HepG2 (cell line): ENCODE results near the gene CENPM. TPM values are rescaled to one million over a fixed set of nuclear protein-coding genes. Genes with fewer than 3 reads are reported as not detected.

Source experiments
- BCLAF1 ChIP-seq: fragments of 450-650 bp; IDR thresholded peaks from 2 replicates; pipeline ENCODE4 v1.6.1; 2017; ENCODE audit warnings: mild to moderate bottlenecking
- HNRNPH1 ChIP-seq: fragments of 200-400 bp; formaldehyde crosslinking; optimal IDR thresholded peaks from 2 replicates; pipeline ENCODE3; 2017; ENCODE audit warnings: mild to moderate bottlenecking, low read depth, low read length
- IRX3 ChIP-seq: sonication (generic); formaldehyde crosslinking; IDR thresholded peaks from 2 replicates; pipeline ENCODE4 v1.8.1; 2023; ENCODE audit warnings: mild to moderate bottlenecking, low read depth, missing genetic modification reagents, borderline replicate concordance
- MAFF ChIP-seq: IDR thresholded peaks from 2 replicates; pipeline ENCODE4 v1.6.1; 2011; ENCODE audit warnings: low read depth, low read length, improper control_type of control experiment
- NRL ChIP-seq: sonication (generic); formaldehyde crosslinking; IDR thresholded peaks from 2 replicates; pipeline ENCODE4 v1.5.0; 2020; ENCODE audit warnings: missing genetic modification reagents, mild to moderate bottlenecking, moderate library complexity, borderline replicate concordance
- RAD51 ChIP-seq: fragments of 450-650 bp; IDR thresholded peaks from 2 replicates; pipeline ENCODE4 v1.6.1; 2016; ENCODE audit warnings: borderline replicate concordance
- SCMH1 ChIP-seq: sonication (generic); formaldehyde crosslinking; IDR thresholded peaks from 2 replicates; pipeline ENCODE4 v1.9.0; 2021; ENCODE audit warnings: missing genetic modification reagents, mild to moderate bottlenecking, borderline replicate concordance
- ZNF225 ChIP-seq: sonication (generic); formaldehyde crosslinking; IDR thresholded peaks from 2 replicates; pipeline ENCODE4 v1.4.0; 2020; ENCODE audit warnings: mild to moderate bottlenecking, missing genetic modification reagents
- ZNF432 ChIP-seq: sonication (generic); formaldehyde crosslinking; IDR thresholded peaks from 2 replicates; pipeline ENCODE4 v1.5.0; 2020; ENCODE audit warnings: missing genetic modification reagents, mild to moderate bottlenecking, borderline replicate concordance
- ZNF460 ChIP-seq: sonication (generic); formaldehyde crosslinking; IDR thresholded peaks from 2 replicates; pipeline ENCODE4 v1.5.1; 2020; ENCODE audit warnings: missing genetic modification reagents, mild to moderate bottlenecking, borderline replicate concordance
- ZNF513 ChIP-seq: sonication (generic); formaldehyde crosslinking; conservative IDR thresholded peaks from 2 replicates; pipeline ENCODE4 v1.5.0; 2020; ENCODE audit warnings: missing genetic modification reagents
- ZNF788 ChIP-seq: sonication (generic); formaldehyde crosslinking; IDR thresholded peaks from 2 replicates; pipeline ENCODE4 v1.5.0; 2020; ENCODE audit warnings: mild to moderate bottlenecking, missing genetic modification reagents, borderline replicate concordance
- ZNF790 ChIP-seq: sonication (generic); formaldehyde crosslinking; IDR thresholded peaks from 2 replicates; pipeline ENCODE4 v1.8.0; 2022; ENCODE audit warnings: missing genetic modification reagents, mild to moderate bottlenecking, borderline replicate concordance
- ZNF891 ChIP-seq: sonication (generic); formaldehyde crosslinking; IDR thresholded peaks from 2 replicates; pipeline ENCODE4 v1.5.0; 2020; ENCODE audit warnings: mild to moderate bottlenecking, missing genetic modification reagents
- polyA plus RNA-seq, 8 experiments: library from polyadenylated mRNA; depleted of rRNA in 3 of 8; stranded (reverse) in 7 of 8; unstranded in 1 of 8; fragments of >200 nt; fragmentation: Illumina TruSeq in 4 of 8; extraction: Trizol in 4 of 8; gene quantifications; 2 replicates each; pipeline versions ENCODE4 v1.2.1 to v1.2.3, GENCODE V29; 2011 to 2016; ENCODE audit warnings: low read depth in 4 of 8, missing spikeins in 1 of 8, mixed read lengths in 1 of 8; ENCODE audit not compliant: insufficient read depth in 1 of 8
- total RNA-seq, 5 experiments: library from RNA; depleted of rRNA; stranded (reverse); fragments of >200 nt; fragmentation: Illumina TruSeq; extraction: Trizol; gene quantifications; 2 replicates each; pipeline ENCODE4 v1.2.3, GENCODE V29; 2016; ENCODE audit warnings: low read depth in 1 of 5
- TF ChIP-seq, protein P1 (sequence below): sonication (generic); formaldehyde crosslinking; IDR thresholded peaks from 2 replicates; pipeline ENCODE4 v1.8.1; 2023; ENCODE audit warnings: mild to moderate bottlenecking, moderate library complexity, missing genetic modification reagents

Gene CENPM
- total and polyA plus RNA-seq, 2 of the 13 experiments (the other 11 are each of a cell fraction or from before 2014, with no cell fraction given): 11.2 to 37.3 TPM

DNA sequence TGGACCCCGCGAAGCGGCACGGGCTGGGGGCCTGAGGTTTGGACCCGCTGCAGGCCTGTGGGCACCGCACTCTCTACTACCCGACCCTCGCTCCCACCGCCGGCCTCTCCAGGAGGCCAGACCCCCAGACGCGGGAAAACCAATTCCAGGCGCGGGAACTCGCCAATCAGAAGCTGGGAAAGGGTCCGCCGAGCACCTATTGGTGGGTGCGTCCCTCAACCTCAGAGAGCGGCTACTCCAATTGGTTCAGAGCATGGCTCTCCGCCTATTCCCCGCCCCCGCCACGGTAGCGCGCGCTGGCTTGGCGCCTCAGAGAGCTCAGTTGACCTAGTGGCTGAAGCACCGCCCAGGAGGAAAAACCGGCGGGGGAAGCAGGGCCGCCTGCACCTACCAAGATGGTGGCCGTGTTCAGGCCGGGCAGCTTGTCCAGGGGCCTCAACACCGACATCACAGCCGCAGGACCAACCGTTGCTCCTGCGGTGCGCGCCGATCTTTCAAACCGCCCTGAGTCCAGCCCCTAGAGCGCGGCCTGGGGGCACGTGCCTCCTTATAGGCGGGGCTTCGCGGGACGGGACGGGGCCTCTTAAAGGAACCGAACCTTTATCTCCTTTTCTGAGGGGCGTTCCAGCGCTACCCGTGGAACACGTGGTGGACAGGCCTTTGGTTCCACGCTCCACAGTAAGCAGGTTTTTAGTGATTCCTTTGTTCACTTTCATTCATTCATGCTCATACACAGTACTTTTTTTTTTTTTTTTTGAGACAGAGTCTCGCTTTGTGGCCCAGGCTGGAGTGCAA is at the start of gene CENPM (continued):
- TF ChIP-seq HNRNPH1 (no peak), MAFF (no peak), ZNF513 (no peak), ZNF460 (no peak), ZNF790 (CRISPR knock-in tag) (no peak), NRL (CRISPR knock-in tag) (peak; percentile 40; the same call in 1 of the 2 replicates), BCLAF1 (no peak), ZNF891 (CRISPR knock-in tag) (peak; percentile 78), SCMH1 (CRISPR knock-in tag) (no peak), IRX3 (CRISPR knock-in tag) (peak; percentile 92; the same call in 1 of the 2 replicates), ZNF432 (CRISPR knock-in tag) (no peak), RAD51 (peak; percentile 38), ZNF788 (peak; percentile 84; the same call in 1 of the 2 replicates), ZNF225 (CRISPR knock-in tag) (peak; percentile 43; the same call in 1 of the 2 replicates)
- TF ChIP-seq, protein P1, sequence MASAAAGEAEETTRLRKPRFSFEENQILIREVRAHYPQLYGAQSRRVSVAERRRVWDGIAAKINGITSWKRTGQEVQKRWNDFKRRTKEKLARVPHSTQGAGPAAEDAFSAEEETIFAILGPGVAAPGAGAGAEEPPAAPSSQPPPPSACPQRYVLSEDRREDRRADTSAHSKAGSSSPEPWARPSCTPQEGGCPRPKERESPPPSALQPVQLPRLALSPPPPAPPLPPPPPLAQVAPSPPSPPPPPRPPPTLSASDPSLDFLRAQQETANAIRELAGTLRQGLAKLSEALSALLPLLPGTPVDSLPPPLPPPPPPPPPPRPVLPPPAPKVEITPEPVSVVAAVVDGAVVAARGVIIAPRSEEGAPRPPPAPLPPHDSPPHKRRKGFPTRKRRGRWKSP: peak; percentile 94
